B cell (primary cell): Measurements from ENCODE around the gene ADAP1. TPM values are rescaled to one million over a fixed set of nuclear protein-coding genes. Genes with fewer than 3 reads are reported as not detected.

Source experiments
- ATAC-seq: fragments of 200-7000 bp; cut with Tn5 transposase; one replicate; pipeline ENCODE4 v1.10.0; 2021; ENCODE audit warnings: low read depth, mild to moderate bottlenecking, moderate number of reproducible peaks, moderate library complexity
- CTCF ChIA-PET: fragments of 350-600 bp; sonication (Branson Sonifier 250); formaldehyde crosslinking; loops from one replicate; lab custom pipeline; 2021; ENCODE audit warnings: antibody characterized with exemption, inconsistent platforms; lab: Charles Lee
- POLR2A ChIA-PET: fragments of 350-600 bp; sonication (Branson Sonifier 250); formaldehyde crosslinking; loops from one replicate; lab custom pipeline; 2021; ENCODE audit warnings: antibody characterized with exemption; lab: Charles Lee
- DNase-seq: peaks from one replicate; pipeline ENCODE4 v3.0.0; 2013
- H2AFZ ChIP-seq: 2 replicates; pipeline ENCODE4 v1.6.1; 2012; ENCODE audit warnings: mild to moderate bottlenecking, low read depth, low read length; ENCODE audit not compliant: insufficient read depth, poor library complexity, severe bottlenecking
- H3K27ac ChIP-seq, 2 donors: 1 replicate in 1 of 2; 2 replicates in 1 of 2; pipeline ENCODE4 v1.5.1; 2012 to 2013; ENCODE audit warnings: low read length in 2 of 2, mild to moderate bottlenecking in 2 of 2, moderate library complexity in 1 of 2
- H3K27me3 ChIP-seq, 4 experiments: fragments of 200-600 bp in 1 of 4; sonication (generic) in 1 of 4; replicated peaks in 1 of 4; 1 replicate in 2 of 4; 2 replicates in 2 of 4; pipeline versions ENCODE4 v1.6.1 to v1.7.0; 2013 to 2016; ENCODE audit warnings: low read length in 3 of 4, mild to moderate bottlenecking in 2 of 4, mixed read lengths in 1 of 4, moderate library complexity in 1 of 4; ENCODE audit not compliant: insufficient read depth in 4 of 4, control insufficient read depth in 3 of 4; ENCODE audit errors: control extremely low read depth in 1 of 4
- H3K36me3 ChIP-seq, 2 experiments: replicated peaks in 1 of 2; 1 replicate in 1 of 2; 2 replicates in 1 of 2; pipeline versions ENCODE4 v1.6.1 to v1.7.1; 2013; ENCODE audit warnings: low read length in 1 of 2; ENCODE audit not compliant: insufficient read depth in 2 of 2, control insufficient read depth in 1 of 2; ENCODE audit errors: control extremely low read depth in 1 of 2, extremely low read depth in 1 of 2
- H3K4me1 ChIP-seq, 2 donors: fragments of 200-600 bp in 1 of 2; sonication (generic) in 1 of 2; 1 replicate in 1 of 2; 2 replicates in 1 of 2; pipeline versions ENCODE4 v1.5.1 to v1.6.1; 2013 to 2017; ENCODE audit warnings: low read length in 2 of 2; ENCODE audit not compliant: control insufficient read depth in 2 of 2, insufficient read depth in 2 of 2
- H3K4me2 ChIP-seq: replicated peaks from 2 replicates; pipeline ENCODE3; 2012; ENCODE audit warnings: mild to moderate bottlenecking, low read depth, low read length; ENCODE audit not compliant: poor library complexity, severe bottlenecking
- H3K4me3 ChIP-seq, 5 experiments: fragments of 200-600 bp in 1 of 5; sonication (generic) in 1 of 5; 1 replicate in 3 of 5; 2 replicates in 2 of 5; pipeline versions ENCODE4 v1.5.1 to v1.7.0; 2011 to 2016; ENCODE audit warnings: low read length in 4 of 5, mild to moderate bottlenecking in 4 of 5, low read depth in 2 of 5, control low read depth in 1 of 5, moderate library complexity in 1 of 5; ENCODE audit not compliant: insufficient read depth in 1 of 5; ENCODE audit errors: control extremely low read depth in 1 of 5, extremely low read depth in 1 of 5
- H3K79me2 ChIP-seq: fragments of 200-600 bp; sonication (generic); one replicate; pipeline ENCODE4 v1.6.0; 2016; ENCODE audit warnings: low read length; ENCODE audit not compliant: control insufficient read depth, insufficient read depth
- H3K9ac ChIP-seq: fragments of 200-600 bp; sonication (generic); 2 replicates; pipeline ENCODE4 v1.6.1; 2017; ENCODE audit warnings: mild to moderate bottlenecking, low read length, moderate library complexity
- H3K9me3 ChIP-seq, 3 donors: one replicate each; pipeline versions ENCODE4 v1.6.1 to v1.7.1; 2013; ENCODE audit warnings: low read length in 2 of 3; ENCODE audit not compliant: control insufficient read depth in 2 of 3, insufficient read depth in 1 of 3; ENCODE audit errors: control extremely low read depth in 1 of 3
- H4K20me1 ChIP-seq: 2 replicates; pipeline ENCODE4 v1.6.0; 2012; ENCODE audit warnings: mild to moderate bottlenecking, low read length; ENCODE audit not compliant: insufficient read depth, control insufficient read depth, poor library complexity, severe bottlenecking
- H3K27ac Mint-ChIP-seq: one replicate; pipeline ENCODE4 v1.8.0; 2021; ENCODE audit warnings: mixed read lengths
- H3K27me3 Mint-ChIP-seq: one replicate; pipeline ENCODE4 v1.8.0; 2021; ENCODE audit warnings: mixed read lengths
- H3K4me1 Mint-ChIP-seq: one replicate; pipeline ENCODE4 v1.8.0; 2021; ENCODE audit warnings: mixed read lengths
- H3K4me3 Mint-ChIP-seq: one replicate; pipeline ENCODE4 v1.8.0; 2021; ENCODE audit warnings: mixed read lengths
- H3K9me3 Mint-ChIP-seq: one replicate; pipeline ENCODE4 v1.8.0; 2022; ENCODE audit warnings: mixed read lengths; ENCODE audit not compliant: insufficient read depth
- EZH2 ChIP-seq: IDR thresholded peaks from 2 replicates; pipeline ENCODE4 v1.6.1; 2012; ENCODE audit warnings: borderline replicate concordance, low read depth, mild to moderate bottlenecking, moderate library complexity, low read length; ENCODE audit not compliant: insufficient read depth, poor library complexity, severe bottlenecking
- WGBS: methylation state at CpG from one replicate; pipeline ENCODE4 v1.1.5; 2013; ENCODE audit warnings: missing lambda C conversion rate; ENCODE audit not compliant: insufficient coverage; 5-methylcytosine and 5-hydroxymethylcytosine counted together
- intact Hi-C: fragments of 100-400 bp; cut with micrococcal nuclease; formaldehyde crosslinking; loops from one replicate; pipeline ENCODE4 v1.10.0; 2022
- polyA plus RNA-seq: library from polyadenylated mRNA; depleted of rRNA; stranded (reverse); fragments of >200 nt; gene quantifications from 2 replicates; pipeline ENCODE4 v1.2.3, GENCODE V29; 2012
- total RNA-seq, 2 donors: library from RNA; stranded (reverse); fragments of 120-200 nt in 1 of 2; gene quantifications; 1 replicate in 1 of 2; 2 replicates in 1 of 2; pipeline versions ENCODE4 v1.2.3 to v1.2.4, GENCODE V29; 2013 to 2022
- TF ChIP-seq, protein P1 (sequence below): fragments of 200-600 bp; IDR thresholded peaks from one replicate; pipeline ENCODE4 v1.8.0; 2022; ENCODE audit warnings: antibody characterized with exemption, mild to moderate bottlenecking

The ADAP1 gene
- total and polyA plus RNA-seq, 2 donors (not counting 1 experiment from before 2014, with no cell fraction given): 10.8 to 12.9 TPM

DNA sequence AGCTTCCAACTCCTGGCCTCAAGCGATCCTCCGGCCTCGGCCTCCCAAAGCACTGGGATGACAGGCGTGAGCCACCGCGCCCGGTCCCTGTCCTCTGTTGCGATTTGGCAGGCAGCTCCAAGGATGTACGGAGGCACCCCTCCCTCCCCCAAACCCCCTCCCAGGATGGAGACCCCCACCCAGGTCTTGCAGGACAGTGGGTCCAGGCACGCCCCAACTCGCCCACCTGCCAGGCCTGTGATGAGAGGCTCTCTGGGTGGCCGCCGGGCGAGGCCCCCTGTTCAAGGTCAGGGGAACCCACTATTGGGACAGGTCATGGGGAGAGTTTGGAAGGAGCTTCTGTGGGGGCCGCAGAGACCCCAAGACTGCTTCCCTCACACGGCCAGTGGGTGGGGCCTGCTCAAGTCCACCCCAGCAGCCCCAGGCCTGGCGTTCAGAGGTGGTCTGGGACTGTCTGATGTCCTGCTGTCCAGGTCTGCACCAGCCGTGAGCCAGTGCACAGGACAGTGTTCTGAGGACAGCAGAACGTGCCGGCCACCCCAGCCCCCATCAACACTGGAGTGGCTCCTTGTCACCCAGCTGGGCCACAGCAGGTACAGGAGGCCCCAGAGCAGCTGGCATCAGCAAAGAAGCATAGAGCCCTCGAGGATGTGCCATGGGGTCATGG, 2.5 kb downstream of the ADAP1 start:
- H3K9me3 ChIP-seq: no peaks in the 10 kb centered on the region

More for the DNA sequence above, 2.5 kb downstream of the ADAP1 start:
- Mint-ChIP-seq H3K9me3 (no peaks in the 10 kb centered on the region), H3K27me3 (no peaks in the 10 kb centered on the region), H3K4me3 (peak overlapping the region; percentile 68), H3K27ac (no peak overlapping the region), H3K4me1 (peaks cover 21% of the 10 kb centered on the region)
- Histone ChIP-seq H3K27ac (no peak overlapping the region), H3K4me3 (no peak overlapping the region), H3K36me3 (no peaks in the 10 kb centered on the region), H3K4me2 (no peak overlapping the region), H3K79me2 (no peaks in the 10 kb centered on the region), H2AFZ (no peak overlapping the region), H3K27me3 (peaks cover 0 to 19% (median 5%) of the 10 kb centered on the region in 4 experiments), H3K9ac (no peak overlapping the region), H3K4me1 (peaks cover 7 to 33% of the 10 kb centered on the region in 2 donors), H4K20me1 (no peaks in the 10 kb centered on the region)
- DNase-seq: no peak
- ChIA-PET POLR2A (no interaction called here), CTCF (interaction anchor here (1.1 to 1.8 kb wide), 3 partner anchors 21 to 225 kb away, joined by 3 to 5 read pairs (median 4); no protein-coding TSS in a partner anchor)
- intact Hi-C loops: no loop called here
- ATAC-seq: no peak
- TF ChIP-seq, protein P1, sequence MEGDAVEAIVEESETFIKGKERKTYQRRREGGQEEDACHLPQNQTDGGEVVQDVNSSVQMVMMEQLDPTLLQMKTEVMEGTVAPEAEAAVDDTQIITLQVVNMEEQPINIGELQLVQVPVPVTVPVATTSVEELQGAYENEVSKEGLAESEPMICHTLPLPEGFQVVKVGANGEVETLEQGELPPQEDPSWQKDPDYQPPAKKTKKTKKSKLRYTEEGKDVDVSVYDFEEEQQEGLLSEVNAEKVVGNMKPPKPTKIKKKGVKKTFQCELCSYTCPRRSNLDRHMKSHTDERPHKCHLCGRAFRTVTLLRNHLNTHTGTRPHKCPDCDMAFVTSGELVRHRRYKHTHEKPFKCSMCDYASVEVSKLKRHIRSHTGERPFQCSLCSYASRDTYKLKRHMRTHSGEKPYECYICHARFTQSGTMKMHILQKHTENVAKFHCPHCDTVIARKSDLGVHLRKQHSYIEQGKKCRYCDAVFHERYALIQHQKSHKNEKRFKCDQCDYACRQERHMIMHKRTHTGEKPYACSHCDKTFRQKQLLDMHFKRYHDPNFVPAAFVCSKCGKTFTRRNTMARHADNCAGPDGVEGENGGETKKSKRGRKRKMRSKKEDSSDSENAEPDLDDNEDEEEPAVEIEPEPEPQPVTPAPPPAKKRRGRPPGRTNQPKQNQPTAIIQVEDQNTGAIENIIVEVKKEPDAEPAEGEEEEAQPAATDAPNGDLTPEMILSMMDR: no peak
- TF ChIP-seq EZH2: no peak
- WGBS: 95% methylated on average over 20 of the region's 21 CpGs
